C4-2B (cell line): ENCODE measurements around the gene DGKI.

Source experiments
- CTCF ChIP-seq: fragments of 450-650 bp; conservative IDR thresholded peaks from 2 replicates; pipeline ENCODE4 v1.5.1; 2017; ENCODE audit warnings: mild to moderate bottlenecking
- ZFX ChIP-seq: fragments of 450-650 bp; IDR thresholded peaks from 2 replicates; pipeline ENCODE4 v1.6.1; 2017

GRCh38 chr7:137888241-137888640, 41.5 kb upstream of the DGKI start:
- TF ChIP-seq CTCF, result no peak
- TF ChIP-seq ZFX, result no peak
